ENCODE data around the gene SPOCK1.

DNA sequence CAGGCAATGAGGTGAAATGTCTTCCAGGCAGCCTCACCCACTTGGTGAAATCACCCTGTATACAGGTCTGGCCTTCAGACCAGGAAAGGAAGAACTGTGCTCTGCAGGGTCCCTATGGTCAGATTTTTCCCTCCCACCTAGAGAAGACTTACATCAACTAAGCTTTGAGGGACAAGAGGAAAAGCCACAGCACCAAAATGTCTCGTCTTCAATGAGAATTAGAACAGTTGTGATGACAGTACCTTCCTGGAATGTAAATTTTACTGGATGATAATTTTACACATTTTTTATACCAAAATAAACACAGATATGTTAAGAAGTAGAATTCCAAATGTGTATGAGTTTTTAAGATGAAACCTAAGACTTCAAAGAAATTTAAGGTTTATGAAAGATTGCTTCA lies 283.9 kb downstream of the SPOCK1 start:
- no peak for TF ChIP-seq NANOG (IDR thresholded peaks at IDR 0.05; ENCODE audit: borderline replicate concordance)
- TF ChIP-seq, protein P1, sequence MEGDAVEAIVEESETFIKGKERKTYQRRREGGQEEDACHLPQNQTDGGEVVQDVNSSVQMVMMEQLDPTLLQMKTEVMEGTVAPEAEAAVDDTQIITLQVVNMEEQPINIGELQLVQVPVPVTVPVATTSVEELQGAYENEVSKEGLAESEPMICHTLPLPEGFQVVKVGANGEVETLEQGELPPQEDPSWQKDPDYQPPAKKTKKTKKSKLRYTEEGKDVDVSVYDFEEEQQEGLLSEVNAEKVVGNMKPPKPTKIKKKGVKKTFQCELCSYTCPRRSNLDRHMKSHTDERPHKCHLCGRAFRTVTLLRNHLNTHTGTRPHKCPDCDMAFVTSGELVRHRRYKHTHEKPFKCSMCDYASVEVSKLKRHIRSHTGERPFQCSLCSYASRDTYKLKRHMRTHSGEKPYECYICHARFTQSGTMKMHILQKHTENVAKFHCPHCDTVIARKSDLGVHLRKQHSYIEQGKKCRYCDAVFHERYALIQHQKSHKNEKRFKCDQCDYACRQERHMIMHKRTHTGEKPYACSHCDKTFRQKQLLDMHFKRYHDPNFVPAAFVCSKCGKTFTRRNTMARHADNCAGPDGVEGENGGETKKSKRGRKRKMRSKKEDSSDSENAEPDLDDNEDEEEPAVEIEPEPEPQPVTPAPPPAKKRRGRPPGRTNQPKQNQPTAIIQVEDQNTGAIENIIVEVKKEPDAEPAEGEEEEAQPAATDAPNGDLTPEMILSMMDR (conservative IDR thresholded peaks at IDR 0.05; ENCODE audit: low read depth in 2 of 2): no peak
- TF ChIP-seq POLR2AphosphoS5 (IDR thresholded peaks at IDR 0.05; ENCODE audit: low read depth): no peak
- TF ChIP-seq EZH2 (IDR thresholded peaks at IDR 0.05; ENCODE audit: low read depth, unreplicated experiment): no peak
- TF ChIP-seq EZH2phosphoT487 (IDR thresholded peaks at IDR 0.05; ENCODE audit: unreplicated experiment): no peak
- no peak for TF ChIP-seq CREB1 (CRISPR knock-in tag; IDR thresholded peaks at IDR 0.05; ENCODE audit: low read depth)
- TF ChIP-seq, protein P2, sequence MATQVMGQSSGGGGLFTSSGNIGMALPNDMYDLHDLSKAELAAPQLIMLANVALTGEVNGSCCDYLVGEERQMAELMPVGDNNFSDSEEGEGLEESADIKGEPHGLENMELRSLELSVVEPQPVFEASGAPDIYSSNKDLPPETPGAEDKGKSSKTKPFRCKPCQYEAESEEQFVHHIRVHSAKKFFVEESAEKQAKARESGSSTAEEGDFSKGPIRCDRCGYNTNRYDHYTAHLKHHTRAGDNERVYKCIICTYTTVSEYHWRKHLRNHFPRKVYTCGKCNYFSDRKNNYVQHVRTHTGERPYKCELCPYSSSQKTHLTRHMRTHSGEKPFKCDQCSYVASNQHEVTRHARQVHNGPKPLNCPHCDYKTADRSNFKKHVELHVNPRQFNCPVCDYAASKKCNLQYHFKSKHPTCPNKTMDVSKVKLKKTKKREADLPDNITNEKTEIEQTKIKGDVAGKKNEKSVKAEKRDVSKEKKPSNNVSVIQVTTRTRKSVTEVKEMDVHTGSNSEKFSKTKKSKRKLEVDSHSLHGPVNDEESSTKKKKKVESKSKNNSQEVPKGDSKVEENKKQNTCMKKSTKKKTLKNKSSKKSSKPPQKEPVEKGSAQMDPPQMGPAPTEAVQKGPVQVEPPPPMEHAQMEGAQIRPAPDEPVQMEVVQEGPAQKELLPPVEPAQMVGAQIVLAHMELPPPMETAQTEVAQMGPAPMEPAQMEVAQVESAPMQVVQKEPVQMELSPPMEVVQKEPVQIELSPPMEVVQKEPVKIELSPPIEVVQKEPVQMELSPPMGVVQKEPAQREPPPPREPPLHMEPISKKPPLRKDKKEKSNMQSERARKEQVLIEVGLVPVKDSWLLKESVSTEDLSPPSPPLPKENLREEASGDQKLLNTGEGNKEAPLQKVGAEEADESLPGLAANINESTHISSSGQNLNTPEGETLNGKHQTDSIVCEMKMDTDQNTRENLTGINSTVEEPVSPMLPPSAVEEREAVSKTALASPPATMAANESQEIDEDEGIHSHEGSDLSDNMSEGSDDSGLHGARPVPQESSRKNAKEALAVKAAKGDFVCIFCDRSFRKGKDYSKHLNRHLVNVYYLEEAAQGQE (IDR thresholded peaks at IDR 0.05; ENCODE audit: unreplicated experiment): no peak
- TF ChIP-seq, protein P3, sequence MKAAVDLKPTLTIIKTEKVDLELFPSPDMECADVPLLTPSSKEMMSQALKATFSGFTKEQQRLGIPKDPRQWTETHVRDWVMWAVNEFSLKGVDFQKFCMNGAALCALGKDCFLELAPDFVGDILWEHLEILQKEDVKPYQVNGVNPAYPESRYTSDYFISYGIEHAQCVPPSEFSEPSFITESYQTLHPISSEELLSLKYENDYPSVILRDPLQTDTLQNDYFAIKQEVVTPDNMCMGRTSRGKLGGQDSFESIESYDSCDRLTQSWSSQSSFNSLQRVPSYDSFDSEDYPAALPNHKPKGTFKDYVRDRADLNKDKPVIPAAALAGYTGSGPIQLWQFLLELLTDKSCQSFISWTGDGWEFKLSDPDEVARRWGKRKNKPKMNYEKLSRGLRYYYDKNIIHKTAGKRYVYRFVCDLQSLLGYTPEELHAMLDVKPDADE (IDR thresholded peaks at IDR 0.05): no peak

Measured in GM23338 (cell line).